Measurements from ENCODE around the gene DMRTC2. TPM values are rescaled to one million over a fixed set of nuclear protein-coding genes. Genes with fewer than 3 reads are reported as not detected.

Gene DMRTC2
- total and polyA plus RNA-seq, 2 donors (not counting 1 experiment from before 2014, with no cell fraction given), result not detected

GRCh38 chr19:41807176-41807575, 37.7 kb upstream of the DMRTC2 start:
- ATAC-seq (ENCODE audit: low read depth) (no peak), DNase-seq (no peak)
- Histone ChIP-seq H3K4me2 (replicated peaks; ENCODE audit: low read depth, low read length, poor library complexity, severe bottlenecking) (no peak overlapping the region), H3K9ac (ENCODE audit: low read length) (no peak overlapping the region), H3K4me1 (ENCODE audit: control insufficient read depth in 2 of 2, insufficient read depth in 2 of 2, low read length in 2 of 2) (peaks cover 42 to 43% of the 10 kb centered on the region in 2 donors), H4K20me1 (ENCODE audit: control insufficient read depth, insufficient read depth, low read length, poor library complexity, severe bottlenecking) (no peaks in the 10 kb centered on the region), H3K9me3 (ENCODE audit: control extremely low read depth in 1 of 3, control insufficient read depth in 2 of 3, insufficient read depth in 1 of 3, low read length in 2 of 3) (peaks cover 0 to 2% (median 0%) of the 10 kb centered on the region in 3 donors), H3K4me3 (ENCODE audit: control extremely low read depth in 1 of 5, extremely low read depth in 1 of 5, insufficient read depth in 1 of 5, low read depth in 2 of 5, low read length in 4 of 5) (no peak overlapping the region), H3K79me2 (ENCODE audit: control insufficient read depth, insufficient read depth, low read length) (no peaks in the 10 kb centered on the region), H3K36me3 (replicated peaks in 1 of 2; ENCODE audit: control extremely low read depth in 1 of 2, control insufficient read depth in 1 of 2, extremely low read depth in 1 of 2, insufficient read depth in 2 of 2, low read length in 1 of 2) (no peaks in the 10 kb centered on the region), H2AFZ (ENCODE audit: insufficient read depth, low read depth, low read length, poor library complexity, severe bottlenecking) (no peak overlapping the region), H3K27ac (ENCODE audit: low read length in 2 of 2) (no peak overlapping the region), H3K27me3 (replicated peaks in 1 of 4; ENCODE audit: control extremely low read depth in 1 of 4, control insufficient read depth in 3 of 4, insufficient read depth in 4 of 4, low read length in 3 of 4) (no peaks in the 10 kb centered on the region)
- ChIA-PET CTCF (interaction anchor here (1.0 to 7.1 kb wide), 2 partner anchors 14 kb away, joined by 5 to 63 read pairs; partner anchors contain the start of gene CEACAM3), POLR2A (no interaction called here)
- Mint-ChIP-seq H3K4me3 (no peak overlapping the region), H3K9me3 (ENCODE audit: insufficient read depth) (no peaks in the 10 kb centered on the region), H3K4me1 (peaks cover 46% of the 10 kb centered on the region), H3K27ac (no peak overlapping the region), H3K27me3 (no peaks in the 10 kb centered on the region)
- intact Hi-C loops (cut with micrococcal nuclease), result no loop called here
- TF ChIP-seq CTCF (IDR thresholded peaks at IDR 0.05) (no peak), EZH2 (IDR thresholded peaks at IDR 0.05; ENCODE audit: borderline replicate concordance, insufficient read depth, low read depth, low read length, poor library complexity, severe bottlenecking) (no peak)
- 94% methylated on average over 3 of the region's 3 CpGs for WGBS (ENCODE audit: insufficient coverage)

- Histone ChIP-seq H3K9me3 (ENCODE audit: control extremely low read depth in 1 of 3, control insufficient read depth in 2 of 3, insufficient read depth in 1 of 3, low read length in 2 of 3) (peaks cover 0 to 2% (median 0%) of the 10 kb centered on the region in 3 donors), H4K20me1 (ENCODE audit: control insufficient read depth, insufficient read depth, low read length, poor library complexity, severe bottlenecking) (no peaks in the 10 kb centered on the region), H3K4me1 (ENCODE audit: control insufficient read depth in 2 of 2, insufficient read depth in 2 of 2, low read length in 2 of 2) (peaks cover 28 to 31% of the 10 kb centered on the region in 2 donors), H2AFZ (ENCODE audit: insufficient read depth, low read depth, low read length, poor library complexity, severe bottlenecking) (no peak overlapping the region), H3K79me2 (ENCODE audit: control insufficient read depth, insufficient read depth, low read length) (no peaks in the 10 kb centered on the region), H3K4me3 (ENCODE audit: control extremely low read depth in 1 of 5, extremely low read depth in 1 of 5, insufficient read depth in 1 of 5, low read depth in 2 of 5, low read length in 4 of 5) (peak overlapping the region in 1 of 5 experiments; percentile 41), H3K27ac (ENCODE audit: low read length in 2 of 2) (no peak overlapping the region), H3K9ac (ENCODE audit: low read length) (no peak overlapping the region), H3K36me3 (replicated peaks in 1 of 2; ENCODE audit: control extremely low read depth in 1 of 2, control insufficient read depth in 1 of 2, extremely low read depth in 1 of 2, insufficient read depth in 2 of 2, low read length in 1 of 2) (no peaks in the 10 kb centered on the region), H3K4me2 (replicated peaks; ENCODE audit: low read depth, low read length, poor library complexity, severe bottlenecking) (no peak overlapping the region), H3K27me3 (replicated peaks in 1 of 4; ENCODE audit: control extremely low read depth in 1 of 4, control insufficient read depth in 3 of 4, insufficient read depth in 4 of 4, low read length in 3 of 4) (no peaks in the 10 kb centered on the region)
- Mint-ChIP-seq H3K27me3 (no peaks in the 10 kb centered on the region), H3K4me1 (peaks cover 34% of the 10 kb centered on the region), H3K4me3 (no peak overlapping the region), H3K27ac (no peak overlapping the region), H3K9me3 (ENCODE audit: insufficient read depth) (no peaks in the 10 kb centered on the region)
- 54% methylated on average over 15 of the region's 16 CpGs for WGBS (ENCODE audit: insufficient coverage)
- ATAC-seq (ENCODE audit: low read depth), result no peak
- DNase-seq, result no peak
- TF ChIP-seq CTCF (IDR thresholded peaks at IDR 0.05) (no peak), EZH2 (IDR thresholded peaks at IDR 0.05; ENCODE audit: borderline replicate concordance, insufficient read depth, low read depth, low read length, poor library complexity, severe bottlenecking) (no peak)
- ChIA-PET CTCF (interaction anchor here (0.6 to 1.4 kb wide), 2 partner anchors 9 to 17 kb away, joined by 3 to 4 read pairs; no protein-coding TSS in a partner anchor), POLR2A (no interaction called here)
- intact Hi-C loops (cut with micrococcal nuclease), result no loop called here
These were observed 35.9 kb upstream of the DMRTC2 start for GRCh38 chr19:41808663-41809566.
